Measurements from ENCODE around the gene CUBN. TPM values are rescaled to one million over a fixed set of nuclear protein-coding genes. Genes with fewer than 3 reads are reported as not detected.

CUBN gene
- total RNA-seq, 2 experiments from 2014 or later: 7.9 to 9.2 TPM

GRCh38 chr10:17144032-17144431, 14.4 kb upstream of the CUBN start:
- ATAC-seq (ENCODE audit: poor library complexity) (no peak), DNase-seq (no peak)
- no peak overlapping the region for H3K27ac ChIP-seq (ENCODE audit: low read depth in 1 of 2, low read length in 2 of 2)
- Mint-ChIP-seq H3K27ac (no peak overlapping the region), H3K4me1 (ENCODE audit: low read depth) (peaks cover 26% of the 10 kb centered on the region), H3K27me3 (no peaks in the 10 kb centered on the region), H3K36me3 (ENCODE audit: low read depth) (peaks cover 10% of the 10 kb centered on the region), H3K9me3 (no peaks in the 10 kb centered on the region), H3K4me3 (no peak overlapping the region)
- H3K27me3 ChIP-seq (ENCODE audit: control insufficient read depth in 1 of 2, insufficient read depth in 2 of 2, low read length in 2 of 2): no peaks in the 10 kb centered on the region
- no peaks in the 10 kb centered on the region for H3K9me3 ChIP-seq (ENCODE audit: control insufficient read depth in 1 of 2, insufficient read depth in 1 of 2, low read length in 2 of 2)
- no peaks in the 10 kb centered on the region for H3K4me1 ChIP-seq (ENCODE audit: insufficient read depth, low read length)
- intact Hi-C loops (cut with DNase I, micrococcal nuclease): no loop called here
- no peak for TF ChIP-seq CTCF (IDR thresholded peaks at IDR 0.05)
- no peak overlapping the region for H3K4me3 ChIP-seq (ENCODE audit: low read length)
- CTCF ChIA-PET: interaction anchor here (1.3 to 1.5 kb wide), 2 partner anchors 12 to 86 kb away, joined by 4 to 6 read pairs; no protein-coding TSS in a partner anchor
- POLR2A ChIA-PET: interaction anchor here (0.6 to 1.5 kb wide), 5 partner anchors 58 to 233 kb away, joined by 3 to 4 read pairs (median 3); partner anchors contain the start of genes TRDMT1 and VIM
- H3K36me3 ChIP-seq (ENCODE audit: insufficient read depth, low read length): peaks cover 4% of the 10 kb centered on the region

GRCh38 chr10:17143055-17143690, 13.6 kb upstream of the CUBN start:
- Histone ChIP-seq H3K4me3 (ENCODE audit: low read length) (no peak overlapping the region), H3K27ac (ENCODE audit: low read depth in 1 of 2, low read length in 2 of 2) (no peak overlapping the region), H3K27me3 (ENCODE audit: control insufficient read depth in 1 of 2, insufficient read depth in 2 of 2, low read length in 2 of 2) (no peaks in the 10 kb centered on the region), H3K9me3 (ENCODE audit: control insufficient read depth in 1 of 2, insufficient read depth in 1 of 2, low read length in 2 of 2) (no peaks in the 10 kb centered on the region), H3K36me3 (ENCODE audit: insufficient read depth, low read length) (peaks cover 3% of the 10 kb centered on the region), H3K4me1 (ENCODE audit: insufficient read depth, low read length) (no peaks in the 10 kb centered on the region)
- Mint-ChIP-seq H3K4me1 (ENCODE audit: low read depth) (peaks cover 26% of the 10 kb centered on the region), H3K9me3 (no peaks in the 10 kb centered on the region), H3K27ac (no peak overlapping the region), H3K27me3 (no peaks in the 10 kb centered on the region), H3K36me3 (ENCODE audit: low read depth) (peaks cover 9% of the 10 kb centered on the region), H3K4me3 (no peak overlapping the region)
- ChIA-PET CTCF (interaction anchor here (1.3 kb wide), 1 partner anchor 11 kb away, joined by 6 read pairs; no protein-coding TSS in a partner anchor), POLR2A (interaction anchor here (0.6 to 1.5 kb wide), 3 partner anchors 63 to 232 kb away, joined by 3 to 4 read pairs (median 3); no protein-coding TSS in a partner anchor)
- no peak for DNase-seq
- intact Hi-C loops (cut with DNase I, micrococcal nuclease): no loop called here
- no peak for ATAC-seq (ENCODE audit: poor library complexity)
- TF ChIP-seq CTCF (IDR thresholded peaks at IDR 0.05): no peak

GRCh38 chr10:17141504-17142229, 12.1 kb upstream of the CUBN start:
- Mint-ChIP-seq H3K9me3 (no peaks in the 10 kb centered on the region), H3K36me3 (ENCODE audit: low read depth) (no peaks in the 10 kb centered on the region), H3K27me3 (no peaks in the 10 kb centered on the region), H3K27ac (peak overlapping the region; percentile 34), H3K4me3 (no peak overlapping the region), H3K4me1 (ENCODE audit: low read depth) (peaks cover 26% of the 10 kb centered on the region)
- Histone ChIP-seq H3K27me3 (ENCODE audit: control insufficient read depth in 1 of 2, insufficient read depth in 2 of 2, low read length in 2 of 2) (no peaks in the 10 kb centered on the region), H3K27ac (ENCODE audit: low read depth in 1 of 2, low read length in 2 of 2) (no peak overlapping the region), H3K36me3 (ENCODE audit: insufficient read depth, low read length) (no peaks in the 10 kb centered on the region), H3K4me3 (ENCODE audit: low read length) (no peak overlapping the region), H3K4me1 (ENCODE audit: insufficient read depth, low read length) (no peaks in the 10 kb centered on the region), H3K9me3 (ENCODE audit: control insufficient read depth in 1 of 2, insufficient read depth in 1 of 2, low read length in 2 of 2) (no peaks in the 10 kb centered on the region)
- ATAC-seq (ENCODE audit: poor library complexity) (no peak), DNase-seq (no peak)
- no peak for TF ChIP-seq CTCF (IDR thresholded peaks at IDR 0.05)
- ChIA-PET CTCF (no interaction called here), POLR2A (interaction anchor here (0.5 kb wide), 1 partner anchor 86 kb away, joined by 3 read pairs; no protein-coding TSS in a partner anchor)
- intact Hi-C loops (cut with DNase I, micrococcal nuclease): no loop called here

All from CD4-positive, alpha-beta T cell (primary cell).